HG03108 (cell line): ENCODE results near the gene VSTM2L.
"Not testable (repeated sequence)": the region's sequence is repeated elsewhere in the genome, so short reads cannot be mapped to it uniquely, and the experiment has no call there.

Experiments
- ATAC-seq: cut with Tn5 transposase; IDR thresholded peaks from one replicate; pipeline ENCODE4 v1.9.1; 2021; ENCODE audit warnings: moderate library complexity; ENCODE audit not compliant: unreplicated experiment

The VSTM2L gene

DNA sequence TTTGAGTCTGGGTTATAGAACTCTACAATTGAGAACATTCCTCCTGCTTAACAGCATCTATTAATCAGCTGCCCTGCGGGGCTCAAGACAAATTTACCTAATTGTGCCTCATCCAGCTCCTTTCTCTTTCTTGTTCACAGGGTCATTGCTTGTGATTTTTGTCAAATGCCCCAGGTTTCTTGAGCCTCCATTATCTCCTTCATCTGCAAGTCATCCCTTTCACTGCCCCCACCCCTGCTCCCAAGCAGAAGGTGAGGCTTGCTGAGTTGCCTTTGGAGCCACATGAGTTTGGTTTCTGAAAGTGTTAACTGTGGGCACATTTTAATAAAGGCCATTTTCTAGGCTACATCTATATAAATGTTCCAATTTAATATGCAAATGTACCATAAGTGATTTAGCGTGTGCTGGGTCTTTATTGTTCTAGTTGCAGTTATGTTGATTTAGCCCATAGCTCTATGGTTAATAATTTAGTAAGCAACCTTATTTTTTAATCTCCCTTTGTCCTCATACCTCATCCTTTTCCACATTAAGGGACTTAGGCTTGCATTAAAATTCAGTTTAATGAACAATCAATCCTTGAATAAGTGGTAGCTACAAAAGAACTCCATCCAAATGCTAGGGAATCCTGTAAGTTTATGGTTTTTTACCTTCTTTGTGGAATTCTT lies 56.1 kb downstream of the VSTM2L start:
- no peak for ATAC-seq

DNA sequence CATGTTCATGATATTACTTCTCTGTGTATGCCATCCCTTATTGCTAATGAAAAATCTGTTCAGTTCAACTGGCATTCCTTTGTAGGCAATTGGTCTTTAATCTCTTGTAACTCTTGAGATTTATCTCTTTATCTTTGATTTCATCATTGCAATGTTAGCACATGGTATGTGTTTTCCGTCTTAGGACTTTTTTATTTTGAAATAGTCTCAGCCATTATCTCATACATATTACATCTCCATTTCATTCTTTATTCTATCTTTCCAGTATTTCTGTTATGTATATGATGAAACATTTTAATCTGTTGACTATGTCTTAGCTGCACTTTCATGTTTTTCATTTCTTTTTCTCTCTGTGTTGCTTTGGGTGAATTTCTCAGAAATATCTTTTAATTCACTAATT lies 58.1 kb downstream of the VSTM2L start:
- ATAC-seq: no peak

DNA sequence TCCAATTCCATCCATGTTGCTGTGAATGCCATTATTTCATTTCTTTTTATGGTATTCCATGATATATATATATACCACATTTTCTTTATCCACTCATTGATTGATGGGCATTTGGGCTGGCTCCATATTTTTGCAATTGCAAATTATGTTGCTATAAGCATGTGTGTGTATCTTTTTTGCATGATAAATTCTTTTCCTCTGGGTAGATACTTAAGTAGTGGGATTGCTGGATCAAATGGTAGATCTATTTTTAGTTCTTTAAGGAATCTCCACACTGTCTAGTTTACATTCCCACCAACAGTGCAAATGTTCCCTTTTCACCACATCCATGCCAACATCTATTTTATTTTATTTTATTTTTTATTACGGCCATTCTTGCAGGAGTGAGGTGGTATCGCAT lies 60.6 kb downstream of the VSTM2L start:
- ATAC-seq: not testable (repeated sequence)

DNA sequence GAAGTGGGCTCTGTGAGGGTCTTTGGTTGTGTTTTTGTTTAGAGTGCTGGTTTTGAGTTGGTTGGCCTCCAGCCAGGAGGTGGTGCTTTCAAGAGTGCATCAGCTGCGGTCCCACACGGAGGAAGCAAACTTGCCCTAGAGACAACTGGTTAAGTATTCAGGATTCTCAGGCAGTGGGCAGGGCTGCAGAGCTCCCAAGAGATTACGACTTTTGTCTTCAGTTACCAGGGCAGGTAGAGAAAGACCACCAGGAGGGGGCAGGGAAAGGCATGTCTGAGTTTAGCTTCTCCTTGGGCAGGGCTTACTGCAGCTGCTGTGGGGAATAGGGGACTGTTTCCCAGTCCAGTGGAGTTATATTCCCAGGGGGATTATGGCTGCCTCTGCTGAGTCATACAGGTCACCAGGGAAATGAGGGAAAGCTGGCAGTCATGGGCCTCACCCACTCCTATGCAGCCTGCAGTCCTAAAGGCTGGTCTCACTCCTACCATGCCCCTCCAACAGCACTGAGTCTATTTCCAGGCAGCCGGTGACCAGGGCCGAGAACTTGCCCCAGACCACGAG lies 66.0 kb downstream of the VSTM2L start:
- no peak for ATAC-seq

DNA sequence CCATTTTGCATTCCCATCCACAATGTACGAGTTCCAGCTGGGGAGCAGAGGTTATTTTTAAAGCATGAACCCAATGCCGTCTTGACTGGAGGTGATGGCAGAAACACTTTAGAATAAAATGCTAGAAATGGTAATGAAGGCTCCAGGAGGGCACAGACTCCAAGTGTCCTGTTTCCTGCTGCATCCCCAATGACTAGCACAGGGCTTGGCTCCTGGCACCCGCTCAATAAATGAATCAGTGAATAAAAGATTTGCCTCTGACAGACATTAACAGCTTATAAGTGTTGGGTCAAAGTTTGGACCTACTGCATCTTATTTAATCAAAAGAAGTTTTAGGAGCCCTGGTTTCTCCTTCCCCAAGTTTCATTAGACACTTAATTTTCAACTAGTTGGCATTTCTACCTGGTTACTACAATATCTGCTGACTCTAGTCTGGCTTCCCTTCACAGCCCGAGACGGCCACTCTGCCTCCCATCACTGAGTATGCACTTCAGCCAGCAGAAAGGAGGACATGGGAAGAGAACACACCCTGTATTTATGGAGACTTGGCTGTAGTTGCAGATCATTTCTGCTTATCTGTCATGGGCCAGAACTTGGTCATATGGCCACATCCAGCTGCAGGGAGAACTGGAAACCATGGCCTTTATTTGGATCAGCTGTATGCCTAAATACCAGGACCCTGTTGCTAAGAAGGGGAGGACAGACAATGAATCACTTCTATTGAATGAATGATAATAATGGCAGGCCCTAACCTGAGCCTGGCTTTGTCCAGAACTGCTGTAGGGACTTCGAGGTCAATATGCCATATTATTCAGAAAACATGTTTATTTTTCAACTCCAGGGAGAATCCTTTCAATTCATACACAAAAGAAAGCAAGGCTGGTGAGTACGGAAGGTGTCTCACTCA lies 67.3 kb downstream of the VSTM2L start:
- no peak for ATAC-seq

DNA sequence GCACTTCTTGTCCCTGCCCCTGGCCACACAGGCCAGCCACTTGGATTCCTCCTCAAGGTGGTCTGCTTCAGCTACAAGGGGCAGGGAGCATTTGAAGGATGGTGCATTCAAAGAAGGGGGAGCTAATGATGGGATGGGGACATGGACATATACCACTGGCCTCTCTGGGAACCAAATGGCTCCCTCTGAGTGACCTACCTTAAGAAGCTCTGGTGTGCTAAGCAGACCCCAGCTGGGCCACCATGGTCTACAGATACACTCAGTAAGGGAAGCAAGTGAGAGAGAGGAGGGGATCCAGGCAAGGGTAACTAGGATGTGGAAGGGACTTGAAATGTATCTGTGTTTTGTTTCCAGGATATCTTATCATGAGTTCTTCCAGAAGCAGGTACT lies 67.9 kb downstream of the VSTM2L start:
- no peak for ATAC-seq

DNA sequence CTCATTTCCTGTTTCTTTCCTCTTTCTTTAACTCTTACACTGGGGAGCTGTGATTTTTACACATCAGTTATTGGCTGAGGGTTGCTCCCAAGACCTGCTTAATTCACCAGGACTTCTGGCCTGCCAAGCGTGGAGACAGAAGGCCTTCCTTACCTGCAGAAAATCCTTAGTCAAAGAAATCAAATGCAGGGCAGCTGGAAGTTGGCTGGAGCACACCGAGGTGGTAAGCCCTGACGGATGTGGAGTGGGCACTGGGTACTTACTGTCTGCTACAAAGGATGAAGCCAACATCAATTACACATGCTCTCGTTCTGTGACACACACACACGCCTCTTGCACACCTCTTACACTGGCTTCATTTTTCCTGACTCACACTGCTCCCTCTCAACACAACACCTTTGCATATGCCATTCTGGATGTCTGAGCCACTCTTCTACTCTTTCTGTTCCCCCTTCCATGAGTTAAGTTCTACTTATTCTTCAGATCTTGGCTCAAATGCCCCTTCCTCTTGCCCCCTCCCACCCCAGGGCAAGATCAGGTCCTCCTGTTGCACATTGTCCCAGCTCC lies 68.7 kb downstream of the VSTM2L start:
- no peak for ATAC-seq

DNA sequence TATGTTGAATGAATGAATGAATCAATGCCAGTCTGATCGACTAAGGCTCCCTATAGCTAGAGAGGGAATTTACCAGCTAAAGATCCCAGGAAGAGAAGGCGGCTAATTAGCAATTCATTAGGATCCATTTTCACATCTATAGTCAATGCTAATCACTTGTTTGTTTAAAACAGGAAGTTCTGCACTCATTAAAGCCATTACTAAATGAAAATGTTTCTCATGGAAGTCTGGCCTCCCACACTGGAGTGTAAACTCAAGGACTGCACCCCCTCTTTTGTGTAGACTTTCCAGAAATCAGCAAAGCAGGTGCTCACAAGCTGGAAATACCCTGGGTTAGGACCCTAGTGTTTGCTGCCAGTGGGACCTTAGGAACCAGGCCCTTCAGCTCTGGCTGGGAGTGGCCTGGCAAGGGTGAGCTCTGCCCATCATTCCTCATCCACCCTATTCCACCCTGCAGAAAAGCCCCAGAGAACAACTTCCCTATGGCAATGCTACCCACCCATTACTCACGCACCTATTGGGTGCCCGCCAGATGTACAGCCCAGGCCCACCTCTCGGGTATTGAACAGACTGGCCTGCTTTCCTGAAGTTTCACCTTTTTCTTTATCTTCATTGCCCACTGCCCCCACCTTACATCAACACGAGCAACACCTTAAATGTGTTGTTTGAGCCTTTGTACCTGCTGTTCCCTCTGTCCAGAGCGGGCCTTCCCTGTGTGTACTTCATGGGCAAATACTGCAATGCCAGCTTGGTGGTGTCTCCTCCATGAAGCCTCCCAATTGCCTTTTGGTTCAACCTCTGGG lies 69.5 kb downstream of the VSTM2L start:
- no peak for ATAC-seq

DNA sequence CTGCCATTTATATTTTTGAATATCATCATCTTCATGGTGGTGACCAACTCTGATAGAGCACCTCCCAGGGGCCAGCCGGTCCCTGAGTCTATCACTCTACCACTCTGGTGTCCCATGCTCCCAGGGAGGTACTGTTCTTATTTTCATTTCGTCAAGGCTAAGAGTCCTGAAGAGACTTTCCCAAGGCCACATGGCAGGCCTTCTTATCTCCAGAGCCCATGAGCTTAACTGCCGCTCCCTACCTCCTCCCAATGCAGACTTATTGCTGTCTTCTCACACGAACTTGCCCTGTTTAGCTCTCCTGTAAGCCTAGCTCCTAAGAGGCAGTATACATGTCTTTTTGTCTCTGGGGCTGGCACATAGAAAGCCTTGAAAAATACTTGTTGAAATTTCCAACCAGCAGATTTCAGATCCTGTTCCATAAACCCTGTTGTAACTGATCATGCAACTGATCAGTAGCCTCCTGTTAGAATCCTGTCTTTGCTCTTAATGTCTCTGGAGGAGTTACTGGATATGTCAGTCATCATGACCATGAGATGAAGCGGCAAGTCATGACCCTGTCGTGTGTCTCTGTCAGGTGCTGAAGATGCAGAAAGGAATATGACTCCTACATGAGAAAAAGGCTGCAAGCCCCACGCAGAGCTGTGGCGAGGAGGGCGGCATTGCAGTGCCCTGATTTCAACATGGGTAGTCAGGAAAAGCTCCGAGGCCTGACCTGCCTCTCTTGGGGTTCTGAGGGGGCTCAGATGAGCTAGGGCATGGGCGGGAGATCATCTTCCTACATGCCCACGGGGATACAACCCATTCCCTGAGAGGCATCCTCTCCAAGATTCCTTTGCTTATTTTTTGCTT lies 70.4 kb downstream of the VSTM2L start:
- no peak for ATAC-seq

DNA sequence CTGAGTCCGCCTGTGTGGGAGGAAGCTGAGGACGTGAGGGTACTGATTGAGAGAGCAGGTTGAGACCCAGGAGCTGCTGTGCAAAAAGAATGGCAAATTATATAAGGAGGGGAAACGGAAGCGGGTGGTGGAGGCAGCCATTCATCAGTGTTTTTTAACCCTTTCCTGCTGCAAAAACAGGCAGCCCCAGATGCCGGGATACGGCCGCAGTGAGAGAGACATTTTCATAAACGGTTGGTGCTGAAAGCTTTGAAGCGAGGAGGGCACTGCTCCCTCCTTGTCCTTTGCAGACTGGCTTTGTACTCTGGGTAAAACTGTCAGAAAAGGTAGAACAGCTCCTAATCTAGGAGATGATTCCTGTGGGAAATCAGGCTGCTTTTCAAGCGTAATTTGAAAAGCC lies 74.0 kb downstream of the VSTM2L start:
- ATAC-seq: no peak

DNA sequence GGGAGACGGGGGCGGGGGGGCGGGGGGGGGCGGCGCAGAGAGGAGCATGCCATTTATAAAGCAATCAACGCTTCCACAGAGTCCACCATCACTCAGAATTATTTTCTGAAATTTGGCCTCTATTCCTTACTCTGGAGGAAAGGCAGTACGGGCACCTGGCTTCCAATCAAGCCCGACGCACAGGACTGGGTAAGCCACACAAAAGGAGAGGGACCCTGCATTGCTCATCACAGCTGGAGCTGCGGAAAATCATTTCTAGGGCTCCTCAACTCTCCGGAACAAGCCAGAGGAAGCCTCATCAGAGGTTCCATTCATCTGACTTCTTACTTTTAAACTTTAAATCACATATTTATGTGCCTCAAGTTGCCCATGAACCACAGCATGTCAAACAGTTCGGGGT lies 74.4 kb downstream of the VSTM2L start:
- no peak for ATAC-seq

DNA sequence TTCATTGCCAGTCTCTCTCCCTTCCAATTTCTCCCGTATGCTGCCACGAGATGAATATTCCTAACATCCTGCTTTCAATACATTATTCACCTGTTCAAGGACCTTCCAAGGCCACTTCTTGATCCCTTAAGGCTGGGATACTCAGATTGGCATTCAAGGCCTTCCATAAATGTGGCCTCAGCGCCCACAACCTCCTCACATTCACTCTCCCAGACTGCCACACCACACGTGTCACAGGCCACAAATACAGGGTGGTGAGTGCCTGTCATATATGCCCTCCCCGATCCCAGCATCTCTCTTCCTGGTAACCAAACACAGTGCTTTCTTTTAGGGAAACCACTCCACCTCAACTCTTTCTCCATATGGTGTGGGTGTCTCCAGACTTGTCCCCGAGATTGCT lies 74.9 kb downstream of the VSTM2L start:
- ATAC-seq: no peak

DNA sequence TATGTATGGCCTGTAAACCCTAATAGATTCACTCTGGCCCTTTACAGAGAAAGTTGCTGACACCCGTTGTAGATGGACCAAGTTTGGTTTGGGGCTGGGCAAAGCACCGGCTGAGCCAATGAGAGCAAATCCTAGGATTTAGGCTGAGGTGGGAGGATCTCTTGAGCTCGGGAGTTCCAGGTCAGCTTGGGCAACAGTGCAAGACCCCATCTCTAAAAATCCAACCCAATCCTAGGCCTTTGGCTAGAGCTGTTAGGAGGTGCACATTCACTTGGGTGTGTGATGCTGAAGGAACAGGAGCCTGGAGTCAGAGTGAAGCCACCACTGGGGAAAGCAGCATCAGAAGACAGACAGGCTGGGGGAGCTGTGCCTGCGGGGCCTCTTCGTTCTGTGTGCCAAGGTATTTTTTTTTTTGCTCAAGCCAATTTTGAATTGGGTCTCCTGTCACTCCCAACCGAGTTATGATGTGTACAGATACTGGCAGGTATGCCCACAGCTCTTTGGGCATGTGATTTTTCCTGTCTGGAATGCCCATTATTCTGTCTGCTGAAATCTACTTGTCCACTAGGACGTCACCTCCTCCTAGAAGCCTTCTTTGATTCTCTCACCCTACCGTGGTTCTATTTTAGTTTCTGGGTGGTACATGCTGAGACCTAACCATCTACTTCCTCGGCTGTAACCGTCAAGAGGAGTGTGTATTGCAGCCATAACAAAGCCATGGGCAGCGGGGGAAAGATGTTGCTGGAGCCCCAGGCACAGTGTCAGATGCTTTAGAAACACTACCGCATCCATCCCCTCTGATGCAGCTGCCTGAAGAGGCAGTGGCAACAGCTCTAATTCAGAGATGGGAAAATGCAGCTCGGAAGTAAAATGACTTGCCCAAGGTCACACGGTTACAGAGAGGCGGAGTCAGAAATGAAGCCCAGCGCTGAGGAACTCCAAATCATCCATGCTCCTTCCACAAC lies 76.4 kb downstream of the VSTM2L start:
- ATAC-seq: no peak

DNA sequence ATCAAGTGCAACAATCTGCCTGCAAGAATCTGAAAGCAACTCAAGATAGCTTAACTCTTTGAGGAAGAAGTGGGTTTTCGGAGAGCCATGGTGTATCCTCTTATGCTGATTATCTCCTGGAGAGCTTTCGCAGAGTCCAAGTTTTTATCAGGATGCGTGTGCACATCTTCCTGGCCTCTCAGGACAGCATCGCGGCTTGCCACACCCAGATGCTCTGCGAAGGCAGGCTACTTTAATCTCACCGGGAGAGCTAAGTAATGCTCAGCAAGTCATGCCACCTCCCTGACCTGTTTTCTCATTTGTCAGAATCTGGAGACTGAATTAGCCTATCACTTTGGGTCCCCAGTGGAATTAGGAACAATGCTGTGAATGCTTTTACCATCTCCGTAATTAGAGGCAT lies 77.5 kb downstream of the VSTM2L start:
- ATAC-seq: no peak

DNA sequence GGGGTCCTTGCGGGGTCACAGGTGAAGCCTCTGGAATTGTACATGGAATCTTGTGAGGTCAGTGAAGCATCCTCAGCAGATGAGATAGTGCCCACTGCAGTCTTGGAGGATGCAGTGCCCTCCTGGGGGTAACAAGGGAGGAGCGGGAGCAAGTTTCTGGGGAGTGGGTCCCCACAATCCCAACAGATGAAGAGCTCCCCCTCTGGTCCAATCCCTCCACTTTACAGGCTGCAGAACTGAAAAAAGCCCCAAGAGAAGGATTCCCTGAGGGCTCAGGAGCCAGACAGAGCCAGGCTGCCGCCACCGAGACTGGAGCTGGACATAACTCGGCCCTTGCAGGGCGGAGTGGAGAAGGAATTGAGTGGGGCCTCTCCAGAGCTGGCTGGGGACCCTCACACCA lies 77.9 kb downstream of the VSTM2L start:
- ATAC-seq: no peak

DNA sequence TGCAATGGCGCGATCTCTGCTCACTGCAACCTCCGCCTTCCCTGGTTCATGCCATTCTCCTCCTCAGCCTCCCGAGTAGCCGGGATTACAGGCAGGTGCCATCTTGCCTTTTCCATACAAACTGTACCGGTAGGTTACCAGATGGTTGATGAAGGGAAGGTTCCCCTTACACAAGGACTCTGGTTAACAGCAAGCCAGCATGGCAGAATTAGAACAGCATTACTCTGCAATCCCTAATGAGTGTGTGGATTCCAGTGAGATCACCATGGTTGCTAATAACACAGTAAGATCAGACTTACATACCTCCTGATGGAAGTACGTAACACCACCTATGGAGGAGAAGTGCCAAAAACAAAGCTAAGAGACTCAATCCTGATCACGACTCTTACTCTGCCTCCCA lies 78.6 kb downstream of the VSTM2L start:
- no peak for ATAC-seq

DNA sequence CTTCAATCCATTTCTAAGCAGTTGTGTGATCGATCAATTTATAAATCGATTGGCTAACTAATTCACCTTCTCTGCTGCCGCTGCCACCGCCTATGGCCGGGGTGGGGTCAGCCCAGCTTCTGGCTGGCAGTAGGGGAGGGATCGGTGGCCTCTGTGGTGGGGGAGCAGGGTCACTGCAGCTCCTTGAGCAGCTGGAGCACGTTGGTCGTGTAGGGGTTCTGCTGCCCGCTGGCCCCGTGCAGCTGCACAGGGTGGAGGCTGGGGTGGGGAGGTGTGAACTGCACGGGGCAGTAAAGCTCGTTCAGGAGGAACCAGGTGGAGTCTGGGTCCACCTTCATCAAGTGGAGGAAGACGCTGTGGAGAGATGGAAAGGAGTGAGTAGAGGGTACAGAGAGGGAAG lies 80.4 kb downstream of the VSTM2L start:
- ATAC-seq: no peak

DNA sequence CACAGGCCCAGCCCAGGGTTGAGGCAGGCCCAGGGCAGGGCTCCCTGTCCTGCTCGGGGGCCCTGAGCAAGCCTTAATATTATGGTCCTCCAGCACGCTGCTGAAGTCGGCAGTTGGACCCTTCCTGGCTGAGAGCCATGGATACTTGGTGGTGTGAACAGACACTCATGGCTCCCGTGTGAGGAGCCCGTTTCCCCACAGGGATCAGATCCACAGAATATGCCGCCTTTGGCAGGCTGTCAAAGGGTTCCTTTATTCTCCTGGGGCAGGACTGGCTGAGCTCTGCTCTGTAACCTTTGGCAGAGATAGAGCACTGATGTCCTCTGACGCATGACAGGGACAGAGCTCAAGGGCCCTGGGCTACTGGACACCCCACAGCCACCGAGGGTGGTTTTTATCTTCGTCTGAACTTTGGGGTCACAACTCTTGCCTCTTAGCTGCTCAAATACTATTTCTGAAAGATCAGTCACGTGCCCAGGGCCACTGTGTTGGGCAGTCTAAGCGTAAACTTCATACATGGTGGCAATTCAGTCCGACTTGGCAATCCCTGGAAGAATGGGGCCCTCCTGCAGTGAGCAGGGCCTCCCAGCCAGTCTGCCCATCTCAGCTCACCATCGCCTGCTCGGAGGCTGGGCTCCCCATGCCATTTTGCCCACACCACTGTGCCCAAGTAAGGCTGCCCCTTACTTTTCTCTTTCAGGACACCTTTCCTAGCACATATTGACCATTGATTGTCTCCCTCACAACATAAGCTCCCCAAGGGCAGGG lies 81.3 kb downstream of the VSTM2L start:
- ATAC-seq: no peak
